ENCODE data around the gene CLCNKB. TPM values are rescaled to one million over a fixed set of nuclear protein-coding genes. Genes with fewer than 3 reads are reported as not detected.
A peak's percentile ranks its signal among the peaks of the same experiment; 100 is the strongest.

The CLCNKB gene
- total and polyA plus RNA-seq, 2 of the 13 experiments (the other 11 are each of a cell fraction or from before 2014, with no cell fraction given): 0.04 TPM; not detected in 1

- TF ChIP-seq ZNF670 (CRISPR knock-in tag; IDR thresholded peaks at IDR 0.05; ENCODE audit: borderline replicate concordance): no peak
- no peak for TF ChIP-seq CHCHD3 (CRISPR knock-in tag; IDR thresholded peaks at IDR 0.05)
- no peak for TF ChIP-seq JUND (CRISPR knock-in tag; IDR thresholded peaks at IDR 0.05)
- no peak for TF ChIP-seq PTBP1 (IDR thresholded peaks at IDR 0.05; ENCODE audit: low read depth, low read length, poor library complexity, severe bottlenecking)
- no peak for TF ChIP-seq LBX2 (CRISPR knock-in tag; IDR thresholded peaks at IDR 0.05; ENCODE audit: borderline replicate concordance)
- peak; percentile 36; the same call in 1 of the 2 replicates for TF ChIP-seq ZNF414 (CRISPR knock-in tag; IDR thresholded peaks at IDR 0.05)
- no peak for TF ChIP-seq HMG20A (CRISPR knock-in tag; IDR thresholded peaks at IDR 0.05; ENCODE audit: borderline replicate concordance)
- no peak for TF ChIP-seq ZNF275 (CRISPR knock-in tag; IDR thresholded peaks at IDR 0.05; ENCODE audit: borderline replicate concordance)
- TF ChIP-seq TARDBP (CRISPR knock-in tag; IDR thresholded peaks at IDR 0.05): 0 out of 2 replicates have a peak, but pooled peaks have one; percentile 37
- TF ChIP-seq KLF13 (CRISPR knock-in tag; IDR thresholded peaks at IDR 0.05): no peak
- TF ChIP-seq HMGXB4 (CRISPR knock-in tag; IDR thresholded peaks at IDR 0.05; ENCODE audit: borderline replicate concordance in 1 of 2, low read depth in 1 of 2): peak; percentile 57 to 58; a peak in 2 of 4 replicates
- no peak for TF ChIP-seq ATF3 (CRISPR knock-in tag; IDR thresholded peaks at IDR 0.05)
- TF ChIP-seq HBP1 (CRISPR knock-in tag; IDR thresholded peaks at IDR 0.05; ENCODE audit: low read depth): no peak
- TF ChIP-seq ZNF788 (CRISPR knock-in tag; IDR thresholded peaks at IDR 0.05; ENCODE audit: borderline replicate concordance): peak; percentile 88; the same call in 1 of the 2 replicates
- peak; percentile 67; the same call in 1 of the 2 replicates for TF ChIP-seq ZNF800 (CRISPR knock-in tag; IDR thresholded peaks at IDR 0.05)
- TF ChIP-seq GPBP1L1 (CRISPR knock-in tag; IDR thresholded peaks at IDR 0.05): no peak
- TF ChIP-seq ZNF883 (CRISPR knock-in tag; IDR thresholded peaks at IDR 0.05; ENCODE audit: not compliant biosample characterization): no peak
- TF ChIP-seq TAF1 (CRISPR knock-in tag; IDR thresholded peaks at IDR 0.05): no peak
These were observed 48.8 kb upstream of the CLCNKB start (continued) for GRCh38 chr1:15994590-15995351.

All from HepG2 (cell line).